H1 (cell line): ENCODE measurements around the gene AMPD3. TPM values are rescaled to one million over a fixed set of nuclear protein-coding genes. Genes with fewer than 3 reads are reported as not detected.

Source experiments
- CTCF ChIA-PET: fragments of 300-600 bp; sonication (Branson Sonifier 250); formaldehyde crosslinking; loops from one replicate; lab custom pipeline; 2021; ENCODE audit not compliant: partially characterized antibody; lab: Charles Lee
- POLR2A ChIA-PET: fragments of 300-600 bp; sonication (Branson Sonifier 250); formaldehyde crosslinking; loops from one replicate; lab custom pipeline; 2021; ENCODE audit warnings: inconsistent platforms; ENCODE audit not compliant: partially characterized antibody; lab: Charles Lee
- DNase-seq, 2 experiments: peaks; one replicate each; pipeline versions ENCODE4 v3.0.0 to v3.0.0-alpha.2; 2010 to 2022; ENCODE audit warnings: low spot score in 2 of 2, low read depth in 1 of 2, mixed read lengths in 1 of 2
- FAIRE-seq: peaks from 2 replicates; lab custom pipeline; 2011; peaks lifted over from hg19 to GRCh38; lab: Jason Lieb, UNC
- H2AFZ ChIP-seq: 2 replicates; pipeline ENCODE4 v1.8.1; 2012; ENCODE audit warnings: low read length, inconsistent platforms
- H2AK5ac ChIP-seq: 2 replicates; pipeline ENCODE4 v1.6.1; 2013; ENCODE audit warnings: low read depth, low read length
- H2BK120ac ChIP-seq: replicated peaks from 2 replicates; pipeline ENCODE3; 2013; ENCODE audit warnings: low read depth, low read length, inconsistent platforms
- H2BK12ac ChIP-seq: 2 replicates; pipeline ENCODE4 v1.6.1; 2013; ENCODE audit warnings: low read depth, low read length
- H2BK15ac ChIP-seq: 2 replicates; pipeline ENCODE4 v1.6.1; 2013; ENCODE audit warnings: low read length
- H2BK20ac ChIP-seq: 2 replicates; pipeline ENCODE4 v1.6.1; 2013; ENCODE audit warnings: low read length
- H2BK5ac ChIP-seq: 2 replicates; pipeline ENCODE4 v1.6.1; 2013; ENCODE audit warnings: low read depth, low read length
- H3K14ac ChIP-seq: 2 replicates; pipeline ENCODE4 v1.6.1; 2013; ENCODE audit warnings: inconsistent platforms; ENCODE audit not compliant: insufficient read length
- H3K18ac ChIP-seq: 2 replicates; pipeline ENCODE4 v1.6.1; 2013; ENCODE audit warnings: low read length; ENCODE audit errors: extremely low read depth
- H3K23ac ChIP-seq: 2 replicates; pipeline ENCODE4 v1.6.1; 2013; ENCODE audit warnings: inconsistent platforms; ENCODE audit not compliant: insufficient read length
- H3K23me2 ChIP-seq: 2 replicates; pipeline ENCODE4 v1.6.1; 2013; ENCODE audit warnings: low read depth, low read length
- H3K27ac ChIP-seq: 2 replicates; pipeline ENCODE4 v1.6.1; 2011; ENCODE audit warnings: low read depth, low read length, inconsistent platforms
- H3K27me3 ChIP-seq, 4 experiments: replicated peaks in 1 of 4; 1 replicate in 1 of 4; 2 replicates in 3 of 4; pipeline versions ENCODE4 v1.6.1 to v1.8.1; 2011 to 2013; ENCODE audit warnings: low read length in 3 of 4, mild to moderate bottlenecking in 3 of 4, inconsistent platforms in 2 of 4, mixed read lengths in 2 of 4, moderate library complexity in 1 of 4; ENCODE audit not compliant: control insufficient read depth in 3 of 4, insufficient read depth in 3 of 4; ENCODE audit errors: extremely low read depth in 1 of 4
- H3K36me3 ChIP-seq, 4 experiments: 2 replicates each; pipeline versions ENCODE4 v1.6.1 to v1.8.1; 2011 to 2013; ENCODE audit warnings: mild to moderate bottlenecking in 4 of 4, low read length in 3 of 4, moderate library complexity in 2 of 4, control low read depth in 1 of 4, inconsistent platforms in 1 of 4; ENCODE audit not compliant: insufficient read depth in 4 of 4, control insufficient read depth in 2 of 4
- H3K4ac ChIP-seq: replicated peaks from 2 replicates; pipeline ENCODE3; 2013; ENCODE audit warnings: low read length, low read depth, mixed read lengths, inconsistent platforms; ENCODE audit not compliant: insufficient read length
- H3K4me1 ChIP-seq, 4 experiments: replicated peaks in 1 of 4; 1 replicate in 1 of 4; 2 replicates in 3 of 4; pipeline versions ENCODE4 v1.6.1 to v1.8.1; 2011 to 2013; ENCODE audit warnings: low read length in 3 of 4, inconsistent platforms in 2 of 4, mixed read lengths in 1 of 4; ENCODE audit not compliant: insufficient read depth in 4 of 4, control insufficient read depth in 3 of 4
- H3K4me2 ChIP-seq, 2 experiments: 2 replicates each; pipeline versions ENCODE4 v1.6.1 to v1.8.1; 2011 to 2013; ENCODE audit warnings: low read depth in 2 of 2, low read length in 2 of 2, control low read depth in 1 of 2, inconsistent platforms in 1 of 2, mild to moderate bottlenecking in 1 of 2; ENCODE audit not compliant: insufficient read depth in 1 of 2
- H3K4me3 ChIP-seq, 4 experiments: fragments of 200-600, 300-600 bp in 1 of 4; sonication (generic), shearing (Covaris generic), sonication (Bioruptor Twin) in 1 of 4; 2 replicates each; pipeline versions ENCODE4 v1.5.1 to v1.8.1; 2011 to 2016; ENCODE audit warnings: low read length in 4 of 4, low read depth in 3 of 4, control low read depth in 2 of 4, inconsistent platforms in 2 of 4, mild to moderate bottlenecking in 2 of 4, mixed read lengths in 1 of 4, moderate library complexity in 1 of 4; ENCODE audit not compliant: insufficient read depth in 2 of 4; ENCODE audit errors: extremely low read depth in 1 of 4
- H3K56ac ChIP-seq: replicated peaks from 2 replicates; pipeline ENCODE3; 2013; ENCODE audit warnings: low read depth, mild to moderate bottlenecking, mixed read lengths, low read length, inconsistent platforms; ENCODE audit not compliant: insufficient read length
- H3K79me1 ChIP-seq: 2 replicates; pipeline ENCODE4 v1.6.1; 2013; ENCODE audit warnings: low read depth, low read length, control low read depth
- H3K79me2 ChIP-seq, 2 experiments: 2 replicates each; pipeline versions ENCODE4 v1.6.1 to v1.8.1; 2012 to 2013; ENCODE audit warnings: low read length in 2 of 2, mild to moderate bottlenecking in 2 of 2, inconsistent platforms in 1 of 2; ENCODE audit not compliant: insufficient read depth in 2 of 2, control insufficient read depth in 1 of 2
- H3K9ac ChIP-seq, 4 experiments: replicated peaks in 1 of 4; 1 replicate in 1 of 4; 2 replicates in 3 of 4; pipeline versions ENCODE4 v1.6.1 to v1.8.1; 2011 to 2013; ENCODE audit warnings: low read depth in 3 of 4, low read length in 3 of 4, control low read depth in 2 of 4, mild to moderate bottlenecking in 2 of 4, moderate library complexity in 2 of 4, inconsistent platforms in 1 of 4; ENCODE audit errors: extremely low read depth in 1 of 4
- H3K9me3 ChIP-seq, 2 experiments: 2 replicates each; pipeline versions ENCODE4 v1.6.1 to v1.8.1; 2012 to 2013; ENCODE audit warnings: mild to moderate bottlenecking in 2 of 2, moderate library complexity in 2 of 2, control low read depth in 1 of 2, inconsistent platforms in 1 of 2, low read depth in 1 of 2, low read length in 1 of 2, mixed read lengths in 1 of 2; ENCODE audit not compliant: insufficient read depth in 2 of 2
- H4K20me1 ChIP-seq, 2 experiments: replicated peaks in 1 of 2; 2 replicates each; pipeline versions ENCODE3 to v1.8.1; 2011 to 2013; ENCODE audit warnings: inconsistent platforms in 2 of 2, low read length in 2 of 2, mild to moderate bottlenecking in 1 of 2; ENCODE audit not compliant: insufficient read depth in 2 of 2, control insufficient read depth in 1 of 2
- H4K5ac ChIP-seq: 2 replicates; pipeline ENCODE4 v1.6.1; 2013; ENCODE audit warnings: low read length, low read depth, mixed read lengths, inconsistent platforms; ENCODE audit not compliant: insufficient read length
- H4K8ac ChIP-seq: 2 replicates; pipeline ENCODE4 v1.8.0; 2013; ENCODE audit warnings: mild to moderate bottlenecking, moderate library complexity, low read length, inconsistent platforms; ENCODE audit not compliant: insufficient read depth; ENCODE audit errors: extremely low read depth
- H4K91ac ChIP-seq: replicated peaks from 2 replicates; pipeline ENCODE3; 2013; ENCODE audit warnings: low read length, mixed read lengths, inconsistent platforms; ENCODE audit not compliant: insufficient read length
- BRCA1 ChIP-seq: IDR thresholded peaks from 2 replicates; pipeline ENCODE4 v1.6.1; 2012; ENCODE audit warnings: low read depth, low read length, improper control_type of control experiment
- CHD2 ChIP-seq: IDR thresholded peaks from 2 replicates; pipeline ENCODE4 v1.6.1; 2012; ENCODE audit warnings: low read length, improper control_type of control experiment
- CTBP2 ChIP-seq: IDR thresholded peaks from 2 replicates; pipeline ENCODE4 v1.7.0; 2011; ENCODE audit warnings: borderline replicate concordance, mild to moderate bottlenecking, moderate library complexity, mixed read lengths, low read length; ENCODE audit not compliant: insufficient read depth, insufficient read length
- EP300 ChIP-seq, 2 experiments: IDR thresholded peaks; 1 replicate in 1 of 2; 2 replicates in 1 of 2; pipeline ENCODE4 v1.6.1; 2011 to 2012; ENCODE audit warnings: low read depth in 2 of 2, low read length in 2 of 2, mild to moderate bottlenecking in 2 of 2, borderline replicate concordance in 1 of 2, inconsistent platforms in 1 of 2, moderate library complexity in 1 of 2
- HDAC2 ChIP-seq, 2 experiments: fragments of 300-600 bp in 1 of 2; sonication (generic) in 1 of 2; IDR thresholded peaks; 2 replicates each; pipeline ENCODE4 v1.6.1; 2011 to 2012; ENCODE audit warnings: low read depth in 2 of 2, low read length in 2 of 2, mild to moderate bottlenecking in 2 of 2, moderate library complexity in 2 of 2, borderline replicate concordance in 1 of 2, inconsistent platforms in 1 of 2
- HDAC6 ChIP-seq: IDR thresholded peaks from one replicate; pipeline ENCODE4 v1.7.1; 2012; ENCODE audit warnings: low read depth, mild to moderate bottlenecking, inconsistent platforms, low read length, moderate library complexity
- KDM1A ChIP-seq: fragments of 200-600, 300-600 bp; sonication (generic); IDR thresholded peaks from 2 replicates; pipeline ENCODE4 v1.7.1; 2016; ENCODE audit warnings: mild to moderate bottlenecking, low read length, borderline replicate concordance
- MAFK ChIP-seq: IDR thresholded peaks from 2 replicates; pipeline ENCODE4 v1.6.1; 2012; ENCODE audit warnings: low read depth, mild to moderate bottlenecking, improper control_type of control experiment, low read length
- POLR2AphosphoS5 ChIP-seq: IDR thresholded peaks from 2 replicates; pipeline ENCODE4 v1.6.1; 2011; ENCODE audit warnings: low read depth, low read length
- POU5F1 ChIP-seq: IDR thresholded peaks from 2 replicates; pipeline ENCODE4 v1.6.1; 2011; ENCODE audit warnings: low read depth, mild to moderate bottlenecking, low read length, moderate library complexity
- RAD21 ChIP-seq, 2 experiments: IDR thresholded peaks in 1 of 2; conservative IDR thresholded peaks in 1 of 2; 2 replicates each; pipeline ENCODE4 v1.6.1; 2011; ENCODE audit warnings: low read depth in 2 of 2, low read length in 2 of 2, improper control_type of control experiment in 1 of 2, inconsistent platforms in 1 of 2, mild to moderate bottlenecking in 1 of 2, moderate library complexity in 1 of 2
- SIRT6 ChIP-seq: IDR thresholded peaks from one replicate; pipeline ENCODE4 v1.7.1; 2012; ENCODE audit warnings: low read length, inconsistent platforms
- SIX5 ChIP-seq: IDR thresholded peaks from 2 replicates; pipeline ENCODE4 v1.6.1; 2011; ENCODE audit warnings: mild to moderate bottlenecking, low read depth, low read length
- SUZ12 ChIP-seq: fragments of 200-600 bp; sonication (generic); IDR thresholded peaks from 2 replicates; pipeline ENCODE4 v1.6.1; 2012; ENCODE audit warnings: mild to moderate bottlenecking, inconsistent platforms, low read length, moderate library complexity, mixed read lengths
- TEAD4 ChIP-seq: IDR thresholded peaks from 2 replicates; pipeline ENCODE4 v1.6.1; 2012; ENCODE audit warnings: low read depth, low read length, inconsistent platforms, mixed read lengths
- WGBS, 2 experiments: shearing (Covaris generic) in 1 of 2; methylation state at CpG; one replicate each; pipeline versions ENCODE4 v1.1.6 to v1.1.7; 2013 to 2015; ENCODE audit warnings: low lambda C conversion rate in 2 of 2, mixed read lengths in 2 of 2, inconsistent platforms in 1 of 2, low coverage in 1 of 2, missing lambda C conversion rate in 1 of 2; ENCODE audit not compliant: insufficient replicate concordance in 2 of 2, insufficient coverage in 1 of 2, insufficient read length in 1 of 2; ENCODE audit errors: extremely low coverage in 1 of 2, missing lambda C conversion rate in 1 of 2; 5-methylcytosine and 5-hydroxymethylcytosine counted together
- polyA plus RNA-seq, 7 experiments: library from polyadenylated mRNA; depleted of rRNA in 3 of 7; stranded (reverse) in 5 of 7; unstranded in 2 of 7; fragments of >200 nt in 5 of 7; fragments of 200-250 nt in 2 of 7; gene quantifications; 1 replicate in 5 of 7; 2 replicates in 1 of 7; 4 replicates in 1 of 7; pipeline versions ENCODE4 v1.2.1 to v1.2.3, GENCODE V29; 2011 to 2013; ENCODE audit warnings: missing spikeins in 2 of 7, mixed read lengths in 2 of 7
- total RNA-seq: library from RNA; stranded (reverse); fragmentation: NEBNext Ultra II Directional; extraction: Animal tissue kit (Norgen Biotek cat#: 25700); gene quantifications from 2 replicates; pipeline ENCODE4 v1.2.1, GENCODE V29; 2021

The AMPD3 gene
- total and polyA plus RNA-seq, 2 of the 8 experiments (the other 6 are each of a cell fraction or from before 2014, with no cell fraction given): 4.0 to 6.3 TPM

- no peaks in the 10 kb centered on the region for H3K79me1 ChIP-seq
- H2AFZ ChIP-seq: no peak overlapping the region
- H3K23me2 ChIP-seq: no peaks in the 10 kb centered on the region; the same call in 1 of the 2 replicates
- no peak overlapping the region for H2BK20ac ChIP-seq
- ChIA-PET POLR2A (interaction anchor here (2.6 kb wide), 1 partner anchor 10 kb away, joined by 7 read pairs; the partner anchor contains the start of gene RNF141), CTCF (interaction anchor here (1.0 kb wide), 1 partner anchor 145 kb away, joined by 3 read pairs; no protein-coding TSS in a partner anchor)
- no peak overlapping the region for H3K4me3 ChIP-seq
- H2BK12ac ChIP-seq: no peak overlapping the region
- no peak overlapping the region for H3K4me2 ChIP-seq
- H3K23ac ChIP-seq: no peak overlapping the region
- no peak overlapping the region for H3K18ac ChIP-seq
- 95% methylated on average over 4 of the region's 4 CpGs; no CpG with 5 or more reads in 1 of the 2 experiments for WGBS, 2 experiments
- no peak overlapping the region for H3K14ac ChIP-seq
- H3K27me3 ChIP-seq: no peaks in the 10 kb centered on the region
- H2BK5ac ChIP-seq: no peak overlapping the region
- H3K36me3 ChIP-seq: no peaks in the 10 kb centered on the region
- no peak overlapping the region for H4K91ac ChIP-seq
- H4K5ac ChIP-seq: no peak overlapping the region
- no peak overlapping the region for H4K8ac ChIP-seq
- H3K4ac ChIP-seq: no peak overlapping the region
- FAIRE-seq (no peak), DNase-seq (no peak)
- H2BK120ac ChIP-seq: no peak overlapping the region
- H3K79me2 ChIP-seq: no peaks in the 10 kb centered on the region
- no peak overlapping the region for H3K27ac ChIP-seq
- no peak overlapping the region for H3K9ac ChIP-seq
- no peak overlapping the region for H3K56ac ChIP-seq
- H2BK15ac ChIP-seq: no peak overlapping the region
- peaks cover 0 to 6% (median 2%) of the 10 kb centered on the region in 4 experiments; a peak in 3 of 7 replicates for H3K4me1 ChIP-seq
- no peaks in the 10 kb centered on the region for H3K9me3 ChIP-seq
- H4K20me1 ChIP-seq: no peaks in the 10 kb centered on the region
- H2AK5ac ChIP-seq: no peak overlapping the region
- TF ChIP-seq RAD21 (IDR thresholded peaks at IDR 0.05 in 1 of 2, conservative IDR thresholded peaks at IDR 0.05 in 1 of 2; ENCODE audit: low read depth in 2 of 2, low read length in 2 of 2) (no peak), SIRT6 (no peak), CTBP2 (no peak), POU5F1 (no peak), TEAD4 (no peak), MAFK (no peak), BRCA1 (no peak), HDAC6 (no peak), KDM1A (no peak), CHD2 (no peak), SUZ12 (no peak), SIX5 (no peak), HDAC2 (IDR thresholded peaks at IDR 0.05; ENCODE audit: borderline replicate concordance in 1 of 2, low read depth in 2 of 2, low read length in 2 of 2) (no peak), POLR2AphosphoS5 (no peak), EP300 (IDR thresholded peaks at IDR 0.05; ENCODE audit: borderline replicate concordance in 1 of 2, low read depth in 2 of 2, low read length in 2 of 2) (no peak)
Observed at GRCh38 chr11:10551290-10551592, 96.2 kb downstream of the AMPD3 start.
